IMR-90 (cell line): ENCODE data around the gene EBF4. TPM values are rescaled to one million over a fixed set of nuclear protein-coding genes. Genes with fewer than 3 reads are reported as not detected.

ENCODE experiments used
- ATAC-seq: fragments of 200-7000 bp; cut with Tn5 transposase; 2 replicates; pipeline ENCODE4 v1.9.1; 2020; ENCODE audit warnings: low read depth, mild to moderate bottlenecking, moderate library complexity
- BruUV-seq: library from RNA; stranded (reverse); fragments of 400-500 nt; replicated peaks from 2 replicates; lab custom pipeline; 2021; lab: Mats Ljungman, UMichigan
- CTCF ChIA-PET: fragments of 300-600 bp; formaldehyde crosslinking; extraction: SDS; loops from one replicate; lab custom pipeline; 2021; ENCODE audit warnings: antibody characterized with exemption; lab: Yijun Ruan, JAX
- POLR2A ChIA-PET: fragments of 300-600 bp; sonication (Branson Sonifier 250); formaldehyde crosslinking; loops from one replicate; lab custom pipeline; 2022; ENCODE audit warnings: antibody characterized with exemption; ENCODE audit not compliant: unreplicated experiment; lab: Charles Lee
- DNase-seq: peaks from one replicate; pipeline ENCODE4 v3.0.0; 2013
- H2AFZ ChIP-seq: replicated peaks from 2 replicates; pipeline ENCODE3; 2013; ENCODE audit warnings: low read length, mild to moderate bottlenecking; ENCODE audit not compliant: poor library complexity
- H2AK5ac ChIP-seq: 2 replicates; pipeline ENCODE4 v1.6.1; 2013; ENCODE audit warnings: low read depth, low read length, inconsistent platforms
- H2AK9ac ChIP-seq: replicated peaks from 2 replicates; pipeline ENCODE3; 2013; ENCODE audit warnings: mild to moderate bottlenecking, low read depth, low read length, moderate library complexity; ENCODE audit not compliant: poor library complexity
- H2BK120ac ChIP-seq: 2 replicates; pipeline ENCODE4 v1.6.1; 2013; ENCODE audit warnings: low read depth, low read length, inconsistent platforms
- H2BK15ac ChIP-seq: 3 replicates; pipeline ENCODE4 v1.6.1; 2013; ENCODE audit warnings: low read depth, low read length, inconsistent platforms
- H2BK20ac ChIP-seq: 2 replicates; pipeline ENCODE4 v1.6.1; 2013; ENCODE audit warnings: low read depth, mild to moderate bottlenecking, inconsistent platforms, low read length, moderate library complexity
- H2BK5ac ChIP-seq: 2 replicates; pipeline ENCODE4 v1.6.1; 2013; ENCODE audit warnings: mild to moderate bottlenecking, low read depth, low read length, inconsistent platforms; ENCODE audit not compliant: poor library complexity, severe bottlenecking
- H3K14ac ChIP-seq: replicated peaks from 2 replicates; pipeline ENCODE4 v1.6.1; 2013; ENCODE audit warnings: low read depth, low read length, inconsistent platforms
- H3K18ac ChIP-seq: 2 replicates; pipeline ENCODE4 v1.6.1; 2013; ENCODE audit warnings: low read depth, low read length, control low read depth
- H3K23ac ChIP-seq: 2 replicates; pipeline ENCODE4 v1.6.1; 2013; ENCODE audit warnings: low read depth, low read length, inconsistent platforms
- H3K27ac ChIP-seq: 2 replicates; pipeline ENCODE4 v1.5.1; 2013; ENCODE audit warnings: mild to moderate bottlenecking, control low read depth, low read length; ENCODE audit not compliant: insufficient read depth
- H3K27me3 ChIP-seq: 2 replicates; pipeline ENCODE4 v1.6.1; 2013; ENCODE audit warnings: low read length; ENCODE audit not compliant: control insufficient read depth, insufficient read depth
- H3K36me3 ChIP-seq: 2 replicates; pipeline ENCODE4 v1.6.1; 2013; ENCODE audit warnings: low read length, mixed read lengths; ENCODE audit not compliant: control insufficient read depth, insufficient read depth
- H3K4ac ChIP-seq: 2 replicates; pipeline ENCODE4 v1.6.1; 2013; ENCODE audit warnings: low read depth, low read length, inconsistent platforms
- H3K4me1 ChIP-seq: 2 replicates; pipeline ENCODE4 v1.6.1; 2013; ENCODE audit warnings: low read length, mixed read lengths; ENCODE audit not compliant: control insufficient read depth, insufficient read depth
- H3K4me2 ChIP-seq: 2 replicates; pipeline ENCODE4 v1.6.1; 2013; ENCODE audit warnings: low read depth, mild to moderate bottlenecking, control low read depth, low read length, moderate library complexity
- H3K4me3 ChIP-seq: 2 replicates; pipeline ENCODE4 v1.5.1; 2013; ENCODE audit warnings: low read depth, mild to moderate bottlenecking, control low read depth, low read length, moderate library complexity; ENCODE audit not compliant: insufficient read depth
- H3K56ac ChIP-seq: 2 replicates; pipeline ENCODE4 v1.6.1; 2013; ENCODE audit warnings: low read length, inconsistent platforms; ENCODE audit not compliant: insufficient read depth; ENCODE audit errors: extremely low read depth
- H3K79me1 ChIP-seq, 2 experiments: 2 replicates each; pipeline ENCODE4 v1.6.1; 2013; ENCODE audit warnings: low read length in 2 of 2, inconsistent platforms in 1 of 2, low read depth in 1 of 2
- H3K9ac ChIP-seq: 2 replicates; pipeline ENCODE4 v1.6.1; 2013; ENCODE audit warnings: low read depth, low read length, control low read depth
- H3K9me1 ChIP-seq: 2 replicates; pipeline ENCODE4 v1.6.1; 2013; ENCODE audit warnings: low read length, inconsistent platforms; ENCODE audit not compliant: insufficient read depth
- H3K9me3 ChIP-seq: 2 replicates; pipeline ENCODE4 v1.6.1; 2013; ENCODE audit warnings: low read length; ENCODE audit not compliant: control insufficient read depth, insufficient read depth
- H4K20me1 ChIP-seq: 2 replicates; pipeline ENCODE4 v1.6.1; 2013; ENCODE audit warnings: low read length, inconsistent platforms; ENCODE audit not compliant: insufficient read depth
- H4K5ac ChIP-seq: 2 replicates; pipeline ENCODE4 v1.6.1; 2013; ENCODE audit warnings: mild to moderate bottlenecking, low read depth, low read length, control low read depth
- H4K8ac ChIP-seq, 2 experiments: 2 replicates each; pipeline ENCODE4 v1.6.1; 2013; ENCODE audit warnings: low read depth in 2 of 2, low read length in 2 of 2, control low read depth in 1 of 2, inconsistent platforms in 1 of 2
- H4K91ac ChIP-seq: 2 replicates; pipeline ENCODE4 v1.6.1; 2013; ENCODE audit warnings: low read depth, low read length, inconsistent platforms; ENCODE audit not compliant: insufficient read depth
- CEBPB ChIP-seq: IDR thresholded peaks from 2 replicates; pipeline ENCODE4 v1.6.1; 2012; ENCODE audit warnings: low read depth, low read length, improper control_type of control experiment
- CHD1 ChIP-seq: IDR thresholded peaks from 2 replicates; pipeline ENCODE4 v1.6.1; 2012; ENCODE audit warnings: low read depth, low read length, improper control_type of control experiment
- CTCF ChIP-seq: conservative IDR thresholded peaks from 2 replicates; pipeline ENCODE4 v1.5.1; 2012; ENCODE audit warnings: mild to moderate bottlenecking, low read depth, low read length, improper control_type of control experiment
- ELK1 ChIP-seq: fragments of 150-350 bp; IDR thresholded peaks from 2 replicates; pipeline ENCODE4 v1.6.1; 2016; ENCODE audit warnings: low read depth, mild to moderate bottlenecking, low read length, moderate library complexity, borderline replicate concordance
- MAZ ChIP-seq: IDR thresholded peaks from 2 replicates; pipeline ENCODE4 v1.6.1; 2012; ENCODE audit warnings: low read depth, mild to moderate bottlenecking, low read length, improper control_type of control experiment, moderate library complexity, borderline replicate concordance
- MXI1 ChIP-seq: IDR thresholded peaks from 2 replicates; pipeline ENCODE4 v1.6.1; 2012; ENCODE audit warnings: low read depth, mild to moderate bottlenecking, low read length, moderate library complexity, borderline replicate concordance
- POLR2A ChIP-seq: IDR thresholded peaks from 2 replicates; pipeline ENCODE4 v1.6.1; 2012; ENCODE audit warnings: mild to moderate bottlenecking, low read depth, low read length
- RAD21 ChIP-seq: IDR thresholded peaks from 2 replicates; pipeline ENCODE4 v1.6.1; 2012; ENCODE audit warnings: low read length, improper control_type of control experiment
- RCOR1 ChIP-seq: IDR thresholded peaks from 2 replicates; pipeline ENCODE4 v1.6.1; 2012; ENCODE audit warnings: mild to moderate bottlenecking, low read length, improper control_type of control experiment; ENCODE audit not compliant: insufficient replicate concordance
- RFX5 ChIP-seq: IDR thresholded peaks from 2 replicates; pipeline ENCODE4 v1.8.0; 2012; ENCODE audit warnings: low read depth, mild to moderate bottlenecking, low read length, moderate library complexity
- SMC3 ChIP-seq: fragments of 150-350 bp; IDR thresholded peaks from 2 replicates; pipeline ENCODE4 v1.6.1; 2016; ENCODE audit warnings: low read depth, mild to moderate bottlenecking, antibody characterized with exemption, low read length, moderate library complexity
- WGBS, 2 experiments: methylation state at CpG; one replicate each; pipeline versions ENCODE4 v1.1.5 to v1.1.7; 2013; ENCODE audit warnings: missing lambda C conversion rate in 2 of 2; ENCODE audit not compliant: insufficient read length in 1 of 2; ENCODE audit errors: extremely low coverage in 2 of 2; 5-methylcytosine and 5-hydroxymethylcytosine counted together
- dilution Hi-C: fragments of 300-500 bp; cut with HindIII; formaldehyde crosslinking; loops from one replicate; pipeline ENCODE4 v1.14.3; 2018; ENCODE audit warnings: low sequenced_read_pairs; ENCODE audit not compliant: unreplicated experiment
- in situ Hi-C: fragments of 300-500 bp; cut with MboI; formaldehyde crosslinking; loops from 3 replicates; pipeline ENCODE4 v1.14.3; 2019; ENCODE audit warnings: low sequenced_read_pairs, inconsistent platforms, mixed read lengths
- intact Hi-C: fragments of 100-400 bp; cut with micrococcal nuclease; formaldehyde crosslinking; loops from 2 replicates; pipeline ENCODE4 v1.10.0; 2022
- polyA plus RNA-seq, 3 experiments: library from polyadenylated mRNA; depleted of rRNA; stranded (reverse); fragments of >200 nt; gene quantifications; 2 replicates each; pipeline ENCODE4 v1.2.3, GENCODE V29; 2012; ENCODE audit warnings: low replicate concordance in 1 of 3
- total RNA-seq: library from RNA; depleted of rRNA; stranded (reverse); fragments of >200 nt; gene quantifications from 2 replicates; pipeline ENCODE4 v1.2.3, GENCODE V29; 2012

EBF4 gene
- total and polyA plus RNA-seq, 2 of the 4 experiments (the other 2 are of a cell fraction): 0.18 to 1.1 TPM

- TF ChIP-seq CEBPB: no peak
These were observed 104.8 kb downstream of the EBF4 start (continued) for GRCh38 chr20:2797136-2797983.

GRCh38 chr20:2798095-2798805 is 105.7 kb downstream of the EBF4 start:
- Histone ChIP-seq H4K8ac (no peak overlapping the region), H3K4ac (no peak overlapping the region), H4K5ac (no peak overlapping the region), H2BK120ac (no peak overlapping the region), H3K14ac (no peak overlapping the region), H3K4me2 (no peak overlapping the region), H2BK15ac (no peak overlapping the region), H2AFZ (no peak overlapping the region), H3K27me3 (peaks cover 41% of the 10 kb centered on the region), H3K9me3 (0 out of 2 replicates have a peak, but pooled peaks cover 7% of the 10 kb centered on the region), H3K9me1 (no peaks in the 10 kb centered on the region), H2BK20ac (no peak overlapping the region), H4K91ac (no peak overlapping the region), H2AK9ac (no peak overlapping the region), H3K18ac (no peak overlapping the region), H2BK5ac (no peak overlapping the region), H3K79me1 (no peaks in the 10 kb centered on the region), H3K36me3 (no peaks in the 10 kb centered on the region; the same call in 1 of the 2 replicates), H3K27ac (no peak overlapping the region), H4K20me1 (no peaks in the 10 kb centered on the region), H3K56ac (no peak overlapping the region), H3K4me3 (no peak overlapping the region), H3K23ac (no peak overlapping the region), H2AK5ac (no peak overlapping the region), H3K4me1 (no peaks in the 10 kb centered on the region; the same call in 1 of the 2 replicates), H3K9ac (no peak overlapping the region)
- intact Hi-C loops (no loop called here), dilution Hi-C loops (no loop called here), in situ Hi-C loops (no loop called here)
- ATAC-seq (no peak), DNase-seq (no peak)
- BruUV-seq: no TSS peak
- POLR2A ChIA-PET: interaction anchor here (0.5 kb wide), 1 partner anchor 374 kb away, joined by 4 read pairs; no protein-coding TSS in a partner anchor
- CTCF ChIA-PET: no interaction called here
- 93% methylated on average over 8 of the region's 19 CpGs; no CpG with 5 or more reads in 1 of the 2 experiments for WGBS, 2 experiments
- TF ChIP-seq SMC3: no peak
- no peak for TF ChIP-seq RAD21
- no peak for TF ChIP-seq ELK1
- no peak for TF ChIP-seq MAZ
- no peak for TF ChIP-seq MXI1
- no peak for TF ChIP-seq CTCF
- no peak for TF ChIP-seq RFX5
- TF ChIP-seq RCOR1: no peak
- no peak for TF ChIP-seq POLR2A
- no peak for TF ChIP-seq CHD1
